HG03066 (cell line): Measurements from ENCODE around the gene HLA-E.
"Not testable (repeated sequence)": the region's sequence is repeated elsewhere in the genome, so short reads cannot be mapped to it uniquely, and the experiment has no call there.

Source experiments
- ATAC-seq: cut with Tn5 transposase; IDR thresholded peaks from one replicate; pipeline ENCODE4 v1.9.1; 2021; ENCODE audit warnings: low read depth; ENCODE audit not compliant: unreplicated experiment

HLA-E gene

DNA sequence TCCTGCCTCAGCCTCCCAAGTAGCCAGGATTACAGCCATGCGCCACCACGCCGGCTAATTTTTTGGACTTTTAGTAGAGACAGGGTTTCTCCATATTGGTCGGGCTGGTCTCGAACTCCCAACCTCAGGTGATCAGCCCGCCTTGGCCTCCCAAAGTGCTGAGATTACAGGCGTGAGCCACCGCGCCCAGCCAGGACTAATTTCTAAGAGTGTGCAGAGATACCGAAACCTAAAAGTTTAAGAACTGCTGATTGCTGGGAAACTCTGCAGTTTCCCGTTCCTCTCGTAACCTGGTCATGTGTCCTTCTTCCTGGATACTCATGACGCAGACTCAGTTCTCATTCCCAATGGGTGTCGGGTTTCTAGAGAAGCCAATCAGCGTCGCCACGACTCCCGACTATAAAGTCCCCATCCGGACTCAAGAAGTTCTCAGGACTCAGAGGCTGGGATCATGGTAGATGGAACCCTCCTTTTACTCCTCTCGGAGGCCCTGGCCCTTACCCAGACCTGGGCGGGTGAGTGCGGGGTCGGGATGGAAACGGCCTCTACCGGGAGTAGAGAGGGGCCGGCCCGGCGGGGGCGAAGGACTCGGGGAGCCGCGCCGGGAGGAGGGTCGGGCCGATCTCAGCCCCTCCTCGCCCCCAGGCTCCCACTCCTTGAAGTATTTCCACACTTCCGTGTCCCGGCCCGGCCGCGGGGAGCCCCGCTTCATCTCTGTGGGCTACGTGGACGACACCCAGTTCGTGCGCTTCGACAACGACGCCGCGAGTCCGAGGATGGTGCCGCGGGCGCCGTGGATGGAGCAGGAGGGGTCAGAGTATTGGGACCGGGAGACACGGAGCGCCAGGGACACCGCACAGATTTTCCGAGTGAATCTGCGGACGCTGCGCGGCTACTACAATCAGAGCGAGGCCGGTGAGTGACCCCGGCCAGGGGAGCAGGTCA, at the start of gene HLA-E:
HLA-E (plus strand) TSS at position 429 of the 945 bp plus-strand sequence; CDS start at position 452, 23 bp downstream.
- peak; percentile 70 for ATAC-seq

- no peak for ATAC-seq
Observed at GRCh38 chr6:30441171-30441570, 48.1 kb upstream of the HLA-E start.

GRCh38 chr6:30443657-30444450, 45.5 kb upstream of the HLA-E start:
- ATAC-seq: no peak

- ATAC-seq: no peak
Observed at GRCh38 chr6:30444451-30444742, 44.9 kb upstream of the HLA-E start.

DNA sequence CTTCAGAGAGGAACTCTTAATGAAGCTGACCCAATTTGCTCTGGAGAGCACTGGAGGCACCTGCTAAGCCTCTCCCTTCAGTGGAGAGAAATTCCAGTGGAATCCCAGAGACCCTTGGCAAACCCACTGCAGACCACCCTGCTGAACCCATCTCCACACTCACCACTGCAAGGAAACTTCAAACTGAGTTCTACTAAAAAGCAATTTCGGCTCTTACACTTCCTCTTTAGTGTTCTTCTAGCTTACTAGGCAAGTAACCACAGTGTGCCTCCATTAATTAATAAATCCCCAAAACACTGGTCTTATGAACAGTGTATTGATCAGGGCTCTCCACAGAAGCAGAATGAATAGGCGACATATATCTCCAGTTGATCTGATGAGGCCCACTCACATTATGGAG, 43.0 kb upstream of the HLA-E start:
- ATAC-seq: no peak

- ATAC-seq: no peak
Observed at GRCh38 chr6:30447237-30447636, 42.1 kb upstream of the HLA-E start.

- no peak for ATAC-seq
Observed at GRCh38 chr6:30450548-30450908, 38.8 kb upstream of the HLA-E start.

DNA sequence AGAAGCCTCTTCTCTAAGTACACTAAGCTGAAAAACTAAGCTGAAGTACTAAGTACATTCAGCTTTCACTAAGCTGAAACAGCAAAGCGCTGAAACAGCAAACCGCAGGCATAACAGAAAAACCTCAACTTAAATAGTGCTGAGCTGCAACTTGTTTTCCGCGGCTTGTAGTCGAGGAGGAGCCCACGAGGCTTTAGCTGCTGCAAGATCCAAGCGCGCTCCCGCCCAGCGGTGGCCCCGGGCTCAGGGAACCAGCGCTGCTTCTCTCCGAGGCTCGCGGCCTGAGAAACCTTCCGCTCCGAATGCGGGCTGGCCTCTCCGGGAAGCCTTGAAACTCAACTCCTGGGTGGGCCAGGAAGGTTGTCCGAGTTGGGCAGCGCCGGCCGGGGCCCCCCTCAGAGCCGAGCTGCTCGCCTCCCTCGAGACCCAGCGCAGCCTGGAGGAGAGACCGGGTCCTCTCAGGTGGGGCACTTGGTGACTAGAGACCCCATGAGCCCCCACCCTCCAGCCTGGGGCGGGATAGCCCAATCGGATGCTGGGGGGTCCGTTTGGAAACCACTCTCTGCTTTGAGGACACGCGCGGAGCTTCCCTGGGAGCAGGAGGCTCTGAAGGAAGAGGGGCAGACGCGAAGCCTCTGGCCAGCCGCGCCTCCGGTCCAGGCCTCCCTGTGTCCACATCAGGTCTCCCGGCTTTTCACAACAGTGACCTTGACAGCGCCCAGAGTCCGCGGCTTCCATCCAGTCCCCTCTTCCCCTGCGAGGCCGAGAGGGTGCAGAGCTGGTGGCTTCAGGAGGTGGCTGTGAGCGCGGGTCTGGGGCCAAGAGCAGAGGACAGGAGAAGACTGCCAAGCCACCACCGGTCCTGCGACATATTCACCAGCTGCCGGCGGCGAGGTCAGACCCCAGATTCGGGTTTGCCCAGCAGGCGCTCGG, 38.1 kb upstream of the HLA-E start:
- no peak for ATAC-seq

- no peak for ATAC-seq
Observed at GRCh38 chr6:30452736-30453507, 36.4 kb upstream of the HLA-E start.

- no peak for ATAC-seq
Observed at GRCh38 chr6:30453508-30454116, 35.7 kb upstream of the HLA-E start.

GRCh38 chr6:30459145-30459544, 30.2 kb upstream of the HLA-E start:
- no peak for ATAC-seq

GRCh38 chr6:30461055-30461454, 28.3 kb upstream of the HLA-E start:
- no peak for ATAC-seq

GRCh38 chr6:30462482-30462881, 26.8 kb upstream of the HLA-E start:
- ATAC-seq: no peak

- ATAC-seq: no peak
Observed at GRCh38 chr6:30463242-30463641, 26.1 kb upstream of the HLA-E start.

- ATAC-seq: no peak
Observed at GRCh38 chr6:30463651-30464618, 25.4 kb upstream of the HLA-E start.

DNA sequence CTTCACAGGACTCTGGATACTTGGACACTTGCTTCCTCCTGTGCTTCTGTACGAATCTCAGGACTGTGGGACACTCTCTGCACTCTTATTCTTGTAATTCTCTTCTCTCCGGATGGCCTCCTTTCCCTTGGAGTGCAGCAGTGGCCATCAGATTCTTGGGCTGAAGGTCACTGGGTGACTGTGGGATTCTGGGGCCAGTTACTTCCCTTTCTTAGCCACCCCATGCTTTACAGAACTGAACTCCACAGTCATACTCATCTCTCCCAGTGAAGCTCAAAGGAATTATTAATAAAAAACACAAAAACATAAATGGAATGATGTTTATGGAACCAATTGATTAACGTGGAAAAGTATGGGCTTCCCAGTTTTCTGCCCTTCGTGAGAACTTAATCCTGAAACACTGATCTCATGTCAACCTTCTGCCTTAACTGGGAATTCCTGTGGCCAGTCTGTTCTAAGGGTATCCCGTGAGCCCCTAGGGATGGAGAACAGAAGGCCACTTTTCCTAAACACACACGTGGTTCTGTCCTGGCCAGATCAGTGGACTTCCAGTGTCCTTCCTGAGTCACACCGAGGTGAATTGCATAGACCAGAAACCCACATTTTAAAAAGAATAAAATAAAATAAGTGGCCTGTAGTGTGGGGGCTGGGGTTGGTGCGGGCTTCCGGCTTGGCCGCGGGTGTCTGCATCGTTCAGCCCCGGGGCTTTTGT, 23.6 kb upstream of the HLA-E start:
- ATAC-seq: no peak

GRCh38 chr6:30470968-30471367, 18.3 kb upstream of the HLA-E start:
- no peak for ATAC-seq

GRCh38 chr6:30475116-30475515, 14.2 kb upstream of the HLA-E start:
- not testable (repeated sequence) for ATAC-seq
